ENCODE data around the gene SCAF4.

The SCAF4 gene

GRCh38 chr21:31711745-31712285 is 20.1 kb downstream of the SCAF4 start:
- no peak for DNase-seq (ENCODE audit: low spot score)

GRCh38 chr21:31711326-31711725 is 20.6 kb downstream of the SCAF4 start:
- no peak for DNase-seq (ENCODE audit: low spot score)

GRCh38 chr21:31710586-31710985 is 21.3 kb downstream of the SCAF4 start:
- no peak for DNase-seq (ENCODE audit: low spot score)

GRCh38 chr21:31708541-31708940 is 23.4 kb downstream of the SCAF4 start:
- DNase-seq (ENCODE audit: low spot score), result no peak

- no peak for DNase-seq (ENCODE audit: low spot score)
Measured at GRCh38 chr21:31707499-31707898, 24.4 kb downstream of the SCAF4 start.

- no peak for DNase-seq (ENCODE audit: low spot score)
Measured at GRCh38 chr21:31706562-31706961, 25.4 kb downstream of the SCAF4 start.

- no peak for DNase-seq (ENCODE audit: low spot score)
Measured at GRCh38 chr21:31700040-31700439, 31.9 kb downstream of the SCAF4 start.

GRCh38 chr21:31698461-31698860 is 33.5 kb downstream of the SCAF4 start:
- no peak for DNase-seq (ENCODE audit: low spot score)

GRCh38 chr21:31696424-31696823 is 35.5 kb downstream of the SCAF4 start:
- no peak for DNase-seq (ENCODE audit: low spot score)

- no peak for DNase-seq (ENCODE audit: low spot score)
Measured at GRCh38 chr21:31693222-31693621, 38.7 kb downstream of the SCAF4 start.

GRCh38 chr21:31688603-31689368 is 43.1 kb downstream of the SCAF4 start:
- no peak for DNase-seq (ENCODE audit: low spot score)

- DNase-seq (ENCODE audit: low spot score), result no peak
Measured at GRCh38 chr21:31687108-31687507, 44.8 kb downstream of the SCAF4 start.

GRCh38 chr21:31686272-31686915 is 45.5 kb downstream of the SCAF4 start:
- no peak for DNase-seq (ENCODE audit: low spot score)

- no peak for DNase-seq (ENCODE audit: low spot score)
Measured at GRCh38 chr21:31684918-31685317, 47.0 kb downstream of the SCAF4 start.

GRCh38 chr21:31683029-31683428 is 48.9 kb downstream of the SCAF4 start:
- no peak for DNase-seq (ENCODE audit: low spot score)

- DNase-seq (ENCODE audit: low spot score), result no peak
Measured at GRCh38 chr21:31682620-31683019, 49.3 kb downstream of the SCAF4 start.

- DNase-seq (ENCODE audit: low spot score), result no peak
Measured at GRCh38 chr21:31678478-31678877, 53.4 kb downstream of the SCAF4 start.

- DNase-seq (ENCODE audit: low spot score), result no peak
Measured at GRCh38 chr21:31677047-31677446, 54.9 kb downstream of the SCAF4 start.

- no peak for DNase-seq (ENCODE audit: low spot score)
Measured at GRCh38 chr21:31675960-31676359, 56.0 kb downstream of the SCAF4 start.

- DNase-seq (ENCODE audit: low spot score), result no peak
Measured at GRCh38 chr21:31675318-31675717, 56.6 kb downstream of the SCAF4 start.

GRCh38 chr21:31673321-31673912 is 58.5 kb downstream of the SCAF4 start:
- DNase-seq (ENCODE audit: low spot score), result no peak

- no peak for DNase-seq (ENCODE audit: low spot score)
Measured at GRCh38 chr21:31671931-31672330, 60.0 kb downstream of the SCAF4 start.

GRCh38 chr21:31671146-31671716 is 60.7 kb downstream of the SCAF4 start:
- DNase-seq (ENCODE audit: low spot score), result no peak

Data from left forelimb (tissue), 1 donor.